KMS-11 (cell line): Measurements from ENCODE around the gene EEF1AKMT3.
A peak's percentile ranks its signal among the peaks of the same experiment; 100 is the strongest.

Experiments used
- H2AFZ ChIP-seq: fragments of 200-600 bp; sonication (generic); 2 replicates; pipeline ENCODE4 v1.6.1; 2016; ENCODE audit warnings: antibody characterized with exemption, mixed run types, low read depth
- H3K27ac ChIP-seq: fragments of 200-600 bp; sonication (generic); 2 replicates; pipeline ENCODE4 v1.6.1; 2016; ENCODE audit warnings: mild to moderate bottlenecking, mixed run types
- H3K27me3 ChIP-seq: fragments of 200-600 bp; sonication (generic); 2 replicates; pipeline ENCODE4 v1.6.1; 2017; ENCODE audit warnings: mild to moderate bottlenecking, low read depth, mixed run types, moderate library complexity; ENCODE audit not compliant: insufficient read depth
- H3K36me3 ChIP-seq: fragments of 200-600 bp; sonication (generic); 2 replicates; pipeline ENCODE4 v1.6.1; 2017; ENCODE audit warnings: mild to moderate bottlenecking, mixed run types; ENCODE audit not compliant: insufficient read depth
- H3K4me1 ChIP-seq: fragments of 200-600 bp; sonication (generic); 2 replicates; pipeline ENCODE4 v1.6.1; 2016; ENCODE audit warnings: mild to moderate bottlenecking, low read depth, mixed run types; ENCODE audit not compliant: poor library complexity, severe bottlenecking
- H3K4me2 ChIP-seq: fragments of 200-600 bp; sonication (generic); 2 replicates; pipeline ENCODE4 v1.7.0; 2016; ENCODE audit warnings: mild to moderate bottlenecking, mixed run types
- H3K4me3 ChIP-seq: fragments of 200-600 bp; sonication (generic); IDR thresholded peaks from 2 replicates; pipeline ENCODE4 v1.6.1; 2017; ENCODE audit warnings: low read depth, low read length, mixed read lengths; ENCODE audit not compliant: insufficient read depth
- H3K79me2 ChIP-seq: fragments of 200-600 bp; sonication (generic); 2 replicates; pipeline ENCODE4 v1.6.1; 2016; ENCODE audit warnings: low read depth, mixed run types; ENCODE audit not compliant: insufficient read depth
- H3K9ac ChIP-seq: fragments of 200-600 bp; sonication (generic); 2 replicates; pipeline ENCODE4 v1.6.1; 2016; ENCODE audit warnings: mild to moderate bottlenecking, mixed run types
- H4K20me1 ChIP-seq: fragments of 200-600 bp; sonication (generic); 2 replicates; pipeline ENCODE4 v1.6.1; 2016; ENCODE audit warnings: mild to moderate bottlenecking, mixed run types; ENCODE audit not compliant: insufficient read depth
- TF ChIP-seq, protein P1 (sequence below): fragments of 200-600 bp; sonication (generic); conservative IDR thresholded peaks from 2 replicates; pipeline ENCODE4 v1.6.1; 2017; ENCODE audit warnings: low read depth, mild to moderate bottlenecking, antibody characterized with exemption, low read length, moderate library complexity, mixed read lengths

EEF1AKMT3 gene

DNA sequence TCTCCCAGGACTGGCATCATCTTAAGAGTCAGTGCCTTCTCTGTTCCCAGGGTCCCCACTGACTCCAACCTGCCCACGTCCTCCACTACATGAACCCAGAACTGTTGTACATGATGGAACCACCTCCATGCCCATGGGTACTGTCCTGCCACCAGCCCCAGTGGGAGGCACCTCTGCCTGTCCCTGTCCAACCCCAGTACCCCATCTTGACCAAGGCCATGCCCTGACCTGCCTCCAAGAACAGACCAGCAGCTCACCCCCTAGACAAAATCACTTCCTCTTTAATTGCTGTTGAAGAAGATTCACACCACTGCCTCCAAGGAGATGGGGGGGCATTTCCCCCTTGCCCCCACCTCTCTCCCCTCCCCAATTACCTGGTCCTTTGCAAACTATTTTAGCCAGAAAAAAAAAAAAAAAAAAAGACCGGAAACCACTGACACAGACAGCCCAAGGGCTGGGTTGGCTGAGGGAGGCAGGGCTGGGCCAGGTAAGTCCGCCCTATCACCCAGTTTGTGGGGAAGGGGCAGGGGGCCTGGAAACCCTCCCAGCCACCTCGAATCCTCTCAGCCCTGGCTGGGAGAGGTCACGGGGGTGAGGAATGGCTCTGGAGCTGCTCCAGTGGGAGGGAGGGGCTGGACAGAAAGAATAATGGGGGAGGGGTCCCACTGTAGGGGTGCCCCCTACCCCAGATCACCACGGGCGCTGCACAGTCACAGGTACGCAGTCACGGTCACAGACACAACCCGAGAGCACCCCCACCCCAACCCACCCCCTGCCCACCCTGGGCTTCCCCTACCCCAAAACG, 47.3 kb upstream of the EEF1AKMT3 start:
- Histone ChIP-seq H3K27me3 (peaks cover 2% of the 10 kb centered on the region; the same call in 1 of the 2 replicates), H4K20me1 (no peaks in the 10 kb centered on the region), H3K36me3 (no peaks in the 10 kb centered on the region), H3K4me1 (no peaks in the 10 kb centered on the region), H2AFZ (no peak overlapping the region), H3K27ac (no peak overlapping the region), H3K9ac (no peak overlapping the region), H3K4me3 (no peak overlapping the region), H3K79me2 (no peaks in the 10 kb centered on the region), H3K4me2 (no peak overlapping the region)
- TF ChIP-seq, protein P1, sequence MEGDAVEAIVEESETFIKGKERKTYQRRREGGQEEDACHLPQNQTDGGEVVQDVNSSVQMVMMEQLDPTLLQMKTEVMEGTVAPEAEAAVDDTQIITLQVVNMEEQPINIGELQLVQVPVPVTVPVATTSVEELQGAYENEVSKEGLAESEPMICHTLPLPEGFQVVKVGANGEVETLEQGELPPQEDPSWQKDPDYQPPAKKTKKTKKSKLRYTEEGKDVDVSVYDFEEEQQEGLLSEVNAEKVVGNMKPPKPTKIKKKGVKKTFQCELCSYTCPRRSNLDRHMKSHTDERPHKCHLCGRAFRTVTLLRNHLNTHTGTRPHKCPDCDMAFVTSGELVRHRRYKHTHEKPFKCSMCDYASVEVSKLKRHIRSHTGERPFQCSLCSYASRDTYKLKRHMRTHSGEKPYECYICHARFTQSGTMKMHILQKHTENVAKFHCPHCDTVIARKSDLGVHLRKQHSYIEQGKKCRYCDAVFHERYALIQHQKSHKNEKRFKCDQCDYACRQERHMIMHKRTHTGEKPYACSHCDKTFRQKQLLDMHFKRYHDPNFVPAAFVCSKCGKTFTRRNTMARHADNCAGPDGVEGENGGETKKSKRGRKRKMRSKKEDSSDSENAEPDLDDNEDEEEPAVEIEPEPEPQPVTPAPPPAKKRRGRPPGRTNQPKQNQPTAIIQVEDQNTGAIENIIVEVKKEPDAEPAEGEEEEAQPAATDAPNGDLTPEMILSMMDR, result no peak

DNA sequence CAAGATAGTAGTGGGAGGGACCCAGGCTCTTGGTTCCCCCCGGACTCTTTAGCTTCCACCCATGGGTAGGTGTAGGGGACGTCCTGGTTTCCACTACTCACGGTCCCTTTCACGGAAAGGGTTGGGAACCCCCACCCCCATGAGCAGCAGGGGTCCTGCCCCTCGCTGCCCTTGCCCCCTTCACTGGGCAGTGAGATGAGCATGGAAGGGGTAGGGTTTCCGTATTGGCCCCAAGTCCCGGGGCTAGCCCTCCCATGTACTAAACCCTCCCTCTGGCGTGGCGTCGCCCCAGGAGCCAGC, 46.6 kb upstream of the EEF1AKMT3 start:
- Histone ChIP-seq H3K9ac (no peak overlapping the region), H3K4me1 (no peaks in the 10 kb centered on the region), H3K27me3 (peaks cover 9% of the 10 kb centered on the region; the same call in 1 of the 2 replicates), H3K79me2 (no peaks in the 10 kb centered on the region), H3K4me2 (no peak overlapping the region), H3K4me3 (no peak overlapping the region), H2AFZ (no peak overlapping the region), H4K20me1 (no peaks in the 10 kb centered on the region), H3K36me3 (no peaks in the 10 kb centered on the region), H3K27ac (no peak overlapping the region)
- TF ChIP-seq, protein P1, result no peak

DNA sequence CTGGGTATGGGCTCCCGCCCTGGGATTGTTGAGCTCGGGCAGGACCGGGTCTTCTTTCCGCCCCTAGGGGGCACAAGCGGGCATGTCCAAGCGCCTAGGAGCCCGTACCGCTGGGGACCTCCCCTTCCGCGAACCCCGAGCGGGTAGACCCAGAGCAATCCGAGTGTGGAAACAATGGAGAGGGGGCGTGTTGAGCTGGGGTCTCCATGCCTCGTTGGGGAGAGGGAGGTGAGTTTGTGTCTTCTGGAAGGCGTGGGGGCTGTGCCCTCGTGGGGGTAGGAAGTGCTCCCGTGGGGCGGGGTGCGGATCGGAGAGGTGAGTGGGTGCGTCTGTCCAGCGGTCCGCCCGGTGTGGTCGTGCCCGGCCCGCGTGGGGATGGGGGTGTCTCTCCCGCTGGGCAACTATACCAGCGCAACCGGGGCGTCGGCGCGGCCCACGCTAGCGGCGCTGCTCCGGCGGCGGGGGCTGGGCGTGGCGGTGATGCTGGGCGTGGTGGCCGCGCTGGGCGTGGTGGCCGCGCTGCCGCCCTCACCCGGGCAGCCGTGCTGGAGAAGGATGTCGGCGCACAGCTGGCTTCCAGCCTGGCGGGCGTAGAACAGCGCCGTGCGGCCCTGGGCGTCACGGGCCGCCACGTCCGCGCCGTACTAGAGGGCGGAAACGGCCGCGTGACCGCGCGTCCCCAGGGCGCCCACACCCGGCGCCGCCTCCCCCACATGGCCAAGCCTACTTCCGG, 46.1 kb upstream of the EEF1AKMT3 start:
- TF ChIP-seq, protein P1, result peak; percentile 63

DNA sequence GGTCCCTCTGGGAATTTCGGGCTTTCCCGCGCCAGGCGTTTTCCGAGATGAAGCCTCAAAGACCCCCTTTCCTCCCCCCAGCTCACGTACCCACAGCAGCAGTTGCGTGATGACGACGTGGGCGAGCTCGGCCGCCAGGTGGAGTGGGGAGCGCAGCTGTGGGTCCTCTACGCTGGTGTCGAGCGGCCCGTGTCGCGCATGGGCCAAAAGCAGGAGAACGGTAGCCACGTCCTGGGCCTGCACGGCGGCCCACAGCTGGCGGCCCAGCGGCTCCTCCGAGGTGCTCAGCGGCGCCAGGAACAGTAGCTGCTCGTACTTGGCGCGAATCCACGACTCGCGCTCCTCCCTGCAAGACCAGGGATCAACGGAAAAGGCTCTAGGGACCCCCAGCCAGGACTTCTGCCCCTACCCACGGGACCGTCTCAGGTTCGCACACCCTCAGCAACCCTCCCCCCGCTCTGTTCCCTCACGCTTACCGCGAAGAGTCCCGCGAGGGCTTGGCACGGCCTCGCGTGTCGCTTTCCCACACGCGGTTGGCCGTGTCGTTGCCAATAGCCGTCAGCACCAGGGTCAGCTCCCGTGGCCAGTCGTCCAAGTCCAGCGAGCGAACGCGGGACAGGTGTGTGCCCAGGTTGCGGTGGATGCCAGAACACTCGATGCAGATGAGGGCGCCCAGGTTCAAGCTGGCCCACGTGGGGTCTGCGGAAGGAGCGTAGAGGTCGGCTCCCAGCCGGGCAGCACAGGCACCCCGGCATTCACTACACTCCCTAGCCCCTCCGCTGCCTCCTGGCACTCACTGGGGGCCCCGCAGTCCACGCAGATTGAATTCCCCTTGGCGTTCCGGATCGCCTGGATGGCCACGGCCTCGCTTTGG, 45.3 kb upstream of the EEF1AKMT3 start:
- Histone ChIP-seq H3K27me3 (peaks cover 17% of the 10 kb centered on the region; the same call in 1 of the 2 replicates), H3K4me1 (no peaks in the 10 kb centered on the region), H3K36me3 (no peaks in the 10 kb centered on the region), H3K4me3 (no peak overlapping the region), H3K79me2 (no peaks in the 10 kb centered on the region), H2AFZ (no peak overlapping the region), H4K20me1 (no peaks in the 10 kb centered on the region), H3K27ac (no peak overlapping the region), H3K9ac (no peak overlapping the region), H3K4me2 (no peak overlapping the region)
- TF ChIP-seq, protein P1, result no peak

More for the DNA sequence above, 46.1 kb upstream of the EEF1AKMT3 start:
- Histone ChIP-seq H3K9ac (no peak overlapping the region), H4K20me1 (no peaks in the 10 kb centered on the region), H3K4me1 (no peaks in the 10 kb centered on the region), H2AFZ (no peak overlapping the region), H3K27me3 (peaks cover 14% of the 10 kb centered on the region; the same call in 1 of the 2 replicates), H3K79me2 (no peaks in the 10 kb centered on the region), H3K27ac (no peak overlapping the region), H3K36me3 (no peaks in the 10 kb centered on the region), H3K4me3 (no peak overlapping the region), H3K4me2 (no peak overlapping the region)
